Measurements from ENCODE around the gene RNASET2. TPM values are rescaled to one million over a fixed set of nuclear protein-coding genes. Genes with fewer than 3 reads are reported as not detected.
"Not testable (repeated sequence)": the region's sequence is repeated elsewhere in the genome, so short reads cannot be mapped to it uniquely, and the experiment has no call there.

Gene RNASET2
- polyA plus RNA-seq, 5 donors: 39.3 to 56.6 (median 46.6) TPM

DNA sequence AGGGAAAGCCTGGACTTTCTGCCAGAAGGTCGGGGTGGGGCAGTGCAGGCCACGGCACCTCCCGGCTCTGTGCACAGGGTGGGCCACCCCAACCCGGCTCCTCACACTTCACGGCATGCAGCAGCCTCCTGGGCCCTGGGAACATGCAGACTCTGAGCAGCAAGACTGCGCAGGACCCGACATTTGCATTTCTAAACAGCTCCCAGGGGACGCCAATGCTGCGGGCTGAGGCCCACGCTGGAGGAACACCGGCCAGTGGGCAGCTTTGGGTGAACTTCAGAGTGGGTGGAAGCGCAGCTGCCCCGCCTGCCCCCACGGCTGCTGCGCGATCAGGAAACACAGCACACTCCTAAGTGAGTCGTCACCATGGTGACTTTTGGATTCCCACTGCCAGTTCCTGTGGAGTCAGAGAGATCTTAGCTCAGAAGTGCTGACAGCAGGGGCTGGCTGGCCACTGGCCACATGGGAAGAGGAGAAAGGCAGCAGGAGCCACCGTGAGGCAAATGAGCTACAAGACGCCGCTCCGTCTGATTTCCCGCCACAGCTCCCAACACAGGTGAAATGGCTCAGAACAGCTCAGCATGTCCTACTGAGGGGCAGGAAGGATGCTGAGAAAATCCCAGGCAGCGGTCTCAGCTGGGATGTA is 52.1 kb downstream of the RNASET2 start:
- DNase-seq: peak; percentile 5

DNA sequence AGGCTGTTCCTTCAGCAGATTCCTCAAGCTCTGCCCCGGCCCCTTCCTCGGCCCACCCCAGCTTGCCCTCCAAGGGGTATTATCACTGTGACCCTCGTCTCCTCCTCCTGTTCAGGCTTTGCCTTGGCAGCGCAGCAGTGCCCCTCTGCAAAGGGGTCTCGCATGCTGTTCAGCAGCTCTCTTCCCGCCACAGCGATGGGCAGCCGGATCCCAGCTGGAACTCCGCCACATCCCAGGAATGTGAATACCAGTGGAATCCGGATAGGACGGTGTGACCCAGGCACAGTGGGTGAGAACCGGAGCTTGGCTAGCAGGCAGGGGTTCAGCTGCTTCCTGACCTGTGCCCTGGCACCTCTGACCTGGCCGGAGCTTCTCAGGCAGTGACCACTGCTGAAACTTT is 52.9 kb downstream of the RNASET2 start:
- DNase-seq: no peak

DNA sequence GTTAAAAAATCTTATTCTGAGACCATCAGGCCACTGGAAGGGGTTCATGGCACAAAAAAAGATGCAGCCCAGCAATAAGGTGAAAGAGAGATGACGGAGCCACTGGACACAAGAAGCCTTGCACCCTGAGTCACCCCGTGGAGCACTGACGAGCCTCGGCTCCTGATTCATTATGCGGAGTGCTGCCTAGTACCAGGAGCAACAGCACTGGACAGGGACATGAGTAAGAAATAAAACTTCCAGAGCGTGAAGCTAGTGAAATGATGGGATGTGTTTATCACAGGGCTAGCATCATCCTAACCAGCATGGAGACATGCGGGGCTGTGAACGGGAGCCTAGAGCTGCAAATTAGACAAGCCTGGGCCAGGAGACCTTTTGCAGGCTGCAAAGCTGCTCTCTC is 53.3 kb downstream of the RNASET2 start:
- no peak for DNase-seq

DNA sequence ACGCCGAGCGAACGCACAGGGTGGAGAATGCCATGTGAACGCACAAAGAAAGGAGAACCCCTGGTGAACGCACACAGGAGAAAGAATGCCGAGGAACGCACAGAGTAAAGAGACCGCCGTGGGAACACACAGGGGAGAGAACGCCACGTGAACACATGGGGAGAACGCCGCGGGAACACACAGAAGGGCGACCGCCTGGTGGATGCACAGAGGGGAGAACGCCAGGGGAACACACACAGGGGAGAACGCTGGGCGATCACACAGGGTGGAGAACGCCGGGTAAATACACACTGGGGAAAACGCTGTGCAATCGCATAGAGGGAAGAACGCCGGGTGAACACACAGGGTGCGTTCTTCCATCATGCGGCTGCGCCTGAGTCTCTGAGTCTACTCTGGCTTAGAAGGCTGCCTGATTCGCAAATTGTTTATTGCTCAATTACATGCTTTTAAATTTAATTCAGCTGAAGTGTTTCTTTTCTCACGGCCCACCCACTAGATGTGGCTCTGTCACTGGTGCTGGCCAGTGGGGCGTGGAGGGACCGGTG is 54.1 kb downstream of the RNASET2 start:
- no peak for DNase-seq

DNA sequence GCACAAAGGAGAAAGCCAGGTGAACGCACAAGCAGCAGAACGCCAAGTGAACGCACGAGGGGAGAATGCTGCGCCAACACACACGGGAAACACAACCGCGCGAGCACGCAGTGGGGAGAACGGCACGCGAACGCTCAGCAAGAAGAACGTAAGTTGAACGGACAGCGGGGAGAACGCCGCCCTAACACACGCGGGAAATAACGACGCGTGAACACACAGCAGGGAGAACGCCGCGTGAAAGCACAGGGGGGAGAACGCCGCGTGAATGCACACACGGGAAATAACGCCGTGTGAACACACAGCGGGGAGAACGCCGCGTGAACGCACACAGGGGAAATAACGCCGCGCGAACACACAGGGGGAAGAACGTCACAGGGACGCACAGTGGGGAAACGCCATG is 54.7 kb downstream of the RNASET2 start:
- no peak for DNase-seq

DNA sequence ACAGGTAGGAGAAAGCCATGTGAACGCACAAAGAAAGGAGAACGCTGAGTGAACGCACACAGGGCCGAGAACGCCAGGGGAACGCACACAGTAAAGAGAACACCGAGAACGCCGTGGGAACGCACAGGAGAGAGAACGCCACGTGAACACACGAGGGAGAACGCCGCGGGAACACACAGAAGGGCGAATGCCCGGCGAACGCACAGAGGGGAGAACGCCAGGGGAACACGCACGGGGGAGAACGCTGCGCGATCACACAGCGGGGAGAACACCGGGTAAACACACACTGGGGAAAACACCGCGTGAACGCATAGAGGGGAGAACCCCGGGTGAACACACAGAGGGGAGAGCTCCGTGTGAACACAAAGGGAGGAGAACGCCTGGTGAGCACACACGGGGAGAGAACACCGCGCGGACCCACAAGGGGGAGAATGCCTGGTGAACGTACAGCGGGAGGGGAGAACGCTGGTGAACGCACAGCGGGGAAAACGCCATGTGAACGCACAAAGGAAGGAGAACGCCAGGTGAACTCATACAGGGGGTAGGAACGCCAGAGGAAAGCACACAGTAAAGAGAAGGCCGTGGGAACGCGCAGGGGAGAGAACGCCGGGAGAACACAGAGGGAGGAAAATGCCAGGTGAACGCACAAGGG is 55.3 kb downstream of the RNASET2 start:
- DNase-seq: no peak

DNA sequence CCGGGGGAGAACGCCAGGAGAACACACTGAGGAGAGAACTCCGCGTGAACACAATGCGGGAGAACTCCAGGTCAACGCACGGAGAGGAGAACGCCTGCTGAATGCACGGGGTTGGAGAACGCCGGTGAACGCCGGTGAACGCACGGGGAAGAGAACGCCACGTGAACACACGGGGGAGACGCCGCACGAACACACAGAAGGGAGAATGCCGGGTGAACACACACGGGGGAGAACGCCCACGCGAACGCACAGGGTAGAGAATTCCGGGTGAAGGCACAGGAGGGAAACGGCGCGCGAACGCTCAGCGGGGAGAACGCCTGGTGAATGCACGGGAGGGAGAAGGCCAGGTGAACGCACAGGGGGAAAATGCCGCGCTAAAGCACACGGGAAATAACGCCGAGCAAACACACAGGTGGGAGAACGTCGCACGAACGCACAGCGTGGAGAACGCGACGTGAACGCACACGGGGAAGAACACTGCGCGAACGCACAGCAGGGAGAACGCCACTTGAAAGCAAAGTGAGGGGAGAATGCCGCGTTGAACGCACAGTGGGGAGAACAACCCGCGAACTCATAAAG is 56.1 kb downstream of the RNASET2 start:
- no peak for DNase-seq

DNA sequence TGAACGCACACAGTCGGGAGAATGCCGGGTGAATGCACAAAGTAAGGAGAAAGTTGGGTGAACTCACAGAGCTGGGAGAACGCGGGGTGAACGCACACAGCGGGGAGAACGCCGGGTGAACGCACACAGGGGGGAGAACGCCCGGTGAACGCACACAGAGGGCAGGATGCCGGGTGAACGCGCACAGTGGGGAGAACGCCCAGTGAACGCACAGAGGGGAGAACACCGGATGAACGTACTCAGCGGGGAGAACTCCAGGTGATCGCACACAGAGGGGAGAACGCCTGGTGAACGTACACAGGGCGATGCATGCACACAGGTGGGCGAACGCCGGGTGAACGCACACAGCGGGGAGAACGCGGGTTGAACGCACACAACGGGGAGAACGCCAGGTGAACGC is 57.4 kb downstream of the RNASET2 start:
- DNase-seq: no peak

DNA sequence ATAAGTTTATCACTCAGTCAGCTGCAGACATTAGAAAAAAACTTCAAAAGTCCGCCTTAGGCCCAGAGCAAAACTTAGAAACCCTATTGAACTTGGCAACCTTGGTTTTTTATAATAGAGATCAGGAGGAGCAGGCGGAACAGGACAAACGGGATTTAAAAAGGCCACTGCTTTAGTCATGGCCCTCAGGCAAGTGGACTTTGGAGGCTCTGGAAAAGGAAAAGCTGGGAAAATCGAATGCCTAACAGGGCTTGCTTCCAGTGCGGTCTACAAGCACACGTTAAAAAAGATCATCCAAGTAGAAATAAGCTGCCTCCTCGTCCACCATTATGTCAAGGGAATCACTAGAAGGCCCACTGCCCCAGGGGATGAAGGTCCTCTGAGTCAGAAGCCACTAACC is 61.7 kb downstream of the RNASET2 start:
- not testable (repeated sequence) for DNase-seq

DNA sequence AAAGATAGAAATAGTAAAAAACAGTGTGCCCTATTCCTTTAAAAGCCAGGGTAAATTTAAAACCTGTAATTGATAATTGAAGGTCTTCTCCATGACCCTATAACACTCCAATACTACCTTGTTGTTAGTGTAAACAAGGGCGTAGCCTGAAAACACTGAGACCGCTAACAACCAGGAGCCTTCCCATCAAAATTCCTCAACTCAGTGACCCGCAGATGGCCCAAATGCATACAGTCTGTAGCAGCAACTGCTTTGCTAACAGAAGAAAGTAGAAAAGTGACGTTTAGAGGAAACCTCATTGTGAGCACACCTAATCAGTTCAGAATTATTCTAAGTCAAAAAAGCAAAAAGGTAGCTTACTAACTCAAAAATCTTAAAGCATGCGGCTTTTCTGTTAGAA is 63.9 kb downstream of the RNASET2 start:
- not testable (repeated sequence) for DNase-seq

DNA sequence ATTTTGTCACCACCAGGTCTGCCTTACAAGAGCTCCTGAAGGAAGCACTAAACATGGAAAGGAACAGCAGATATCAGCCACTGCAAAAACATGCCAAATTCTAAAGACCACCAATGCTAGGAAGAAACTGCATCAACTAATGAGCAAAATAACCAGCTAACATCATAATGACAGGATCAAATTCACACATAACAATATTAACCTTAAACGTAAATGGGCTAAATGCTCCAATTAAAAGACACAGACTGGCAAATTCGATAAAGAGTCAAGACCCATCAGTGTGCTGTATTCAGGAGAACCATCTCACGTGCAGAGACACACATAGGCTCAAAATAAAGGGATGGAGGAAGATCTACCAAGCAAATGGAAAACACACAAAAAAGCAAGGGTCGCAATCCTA is 69.6 kb downstream of the RNASET2 start:
- not testable (repeated sequence) for DNase-seq

DNA sequence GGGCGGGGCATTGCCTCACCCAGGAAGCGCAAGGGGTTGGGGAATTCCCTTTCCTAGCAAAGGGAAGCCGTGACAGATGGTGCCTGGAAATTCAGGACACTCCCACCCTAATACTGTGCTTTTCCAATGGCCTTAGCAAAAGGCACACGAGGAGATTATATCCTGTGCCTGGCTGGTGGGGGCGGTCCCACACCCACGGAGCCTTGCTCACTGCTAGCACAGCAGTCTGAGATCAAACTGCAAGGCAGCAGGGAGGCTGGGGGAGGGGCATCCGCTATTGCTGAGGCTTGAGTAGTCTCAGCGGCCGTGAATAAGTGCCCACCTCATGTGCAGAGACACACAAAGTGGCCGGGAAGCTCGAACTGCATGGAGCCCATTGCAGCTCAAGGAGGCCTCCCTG is 71.4 kb downstream of the RNASET2 start:
- not testable (repeated sequence) for DNase-seq

DNA sequence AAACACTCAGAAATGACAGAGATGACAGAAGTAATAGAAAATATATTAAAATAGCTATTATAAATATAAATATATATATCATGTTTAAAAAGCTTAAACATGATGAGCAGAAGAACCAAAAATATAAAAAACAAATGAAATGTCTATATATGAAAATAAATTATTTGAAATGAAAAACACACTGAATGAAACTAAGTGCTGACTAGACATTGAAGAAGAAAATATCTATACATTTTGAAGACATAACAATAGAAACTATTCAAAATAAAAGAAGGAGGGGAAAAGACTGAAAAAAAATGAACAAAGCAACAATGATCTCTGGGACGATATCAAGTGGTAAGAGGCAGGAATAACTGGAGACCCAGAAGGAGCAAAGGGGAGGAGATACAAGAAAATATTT is 76.8 kb downstream of the RNASET2 start:
- DNase-seq: no peak

Other genes with a start within 250 kb of the RNASET2 start
- gene CEP43, start 42.8 kb upstream of the RNASET2 start, polyA plus RNA-seq (ENCODE audit: insufficient read depth in 1 of 5, insufficient read length in 5 of 5, low replicate concordance in 1 of 5): 10 to 100 TPM; 30.9 to 56.8 (median 48.0) TPM
- gene CCR6, start 166.5 kb upstream of the RNASET2 start, polyA plus RNA-seq (ENCODE audit: insufficient read depth in 1 of 5, insufficient read length in 5 of 5, low replicate concordance in 1 of 5): under 1 TPM in 1 of 5 donors, not detected in 4; 0.21 TPM
- under 1 TPM in 2 of 5 donors, not detected in 3; 0.05 to 0.06 TPM for gene GPR31, start 201.4 kb upstream of the RNASET2 start, polyA plus RNA-seq (ENCODE audit: insufficient read depth in 1 of 5, insufficient read length in 5 of 5, low replicate concordance in 1 of 5)

Data from right lung (tissue), 5 donors.